HG02623 (cell line): Measurements from ENCODE around the gene MLLT1.
"Not testable (repeated sequence)": the region's sequence is repeated elsewhere in the genome, so short reads cannot be mapped to it uniquely, and the experiment has no call there.

ENCODE experiments used
- ATAC-seq: cut with Tn5 transposase; IDR thresholded peaks from one replicate; pipeline ENCODE4 v1.9.1; 2021; ENCODE audit warnings: moderate library complexity; ENCODE audit not compliant: unreplicated experiment

Gene MLLT1, protein sequence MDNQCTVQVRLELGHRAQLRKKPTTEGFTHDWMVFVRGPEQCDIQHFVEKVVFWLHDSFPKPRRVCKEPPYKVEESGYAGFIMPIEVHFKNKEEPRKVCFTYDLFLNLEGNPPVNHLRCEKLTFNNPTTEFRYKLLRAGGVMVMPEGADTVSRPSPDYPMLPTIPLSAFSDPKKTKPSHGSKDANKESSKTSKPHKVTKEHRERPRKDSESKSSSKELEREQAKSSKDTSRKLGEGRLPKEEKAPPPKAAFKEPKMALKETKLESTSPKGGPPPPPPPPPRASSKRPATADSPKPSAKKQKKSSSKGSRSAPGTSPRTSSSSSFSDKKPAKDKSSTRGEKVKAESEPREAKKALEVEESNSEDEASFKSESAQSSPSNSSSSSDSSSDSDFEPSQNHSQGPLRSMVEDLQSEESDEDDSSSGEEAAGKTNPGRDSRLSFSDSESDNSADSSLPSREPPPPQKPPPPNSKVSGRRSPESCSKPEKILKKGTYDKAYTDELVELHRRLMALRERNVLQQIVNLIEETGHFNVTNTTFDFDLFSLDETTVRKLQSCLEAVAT

DNA sequence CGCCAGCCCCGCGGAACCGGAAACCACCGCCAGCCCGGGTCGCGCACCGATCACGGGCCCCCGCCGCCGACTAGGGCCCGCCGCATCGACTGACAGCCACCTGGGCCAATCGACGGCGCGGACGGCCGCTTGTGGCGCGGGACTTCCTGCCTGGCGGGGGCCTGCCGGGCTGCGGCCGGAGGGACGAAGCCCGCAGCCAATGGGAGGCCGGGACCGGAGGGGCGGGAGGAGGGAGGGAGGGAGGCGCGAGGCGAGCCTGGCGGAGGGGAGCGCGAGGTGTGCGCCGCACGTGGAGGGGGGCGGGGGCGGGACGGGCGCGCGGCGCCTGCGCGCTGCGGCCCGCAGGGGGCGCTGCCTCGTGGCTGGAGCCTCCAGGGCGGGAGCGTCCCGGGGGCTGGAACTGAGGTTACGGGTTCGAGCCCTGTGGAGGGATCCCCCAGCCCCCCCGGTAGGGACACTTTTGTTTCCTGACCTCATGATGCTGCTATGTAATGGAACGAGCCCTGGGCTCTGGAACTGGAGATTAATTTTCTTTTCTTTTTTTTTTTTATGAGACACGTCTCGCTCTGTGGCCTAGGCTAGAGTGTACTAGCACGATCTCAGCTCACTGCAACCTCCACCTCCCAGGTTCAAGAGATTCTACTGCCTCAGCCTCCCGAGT lies at the start of gene MLLT1:
TSS of gene MLLT1 (minus strand) at position 45 of the 661 bp plus-strand sequence. CDS start 191 bp downstream, outside the sequence.
- peak; percentile 89 for ATAC-seq

DNA sequence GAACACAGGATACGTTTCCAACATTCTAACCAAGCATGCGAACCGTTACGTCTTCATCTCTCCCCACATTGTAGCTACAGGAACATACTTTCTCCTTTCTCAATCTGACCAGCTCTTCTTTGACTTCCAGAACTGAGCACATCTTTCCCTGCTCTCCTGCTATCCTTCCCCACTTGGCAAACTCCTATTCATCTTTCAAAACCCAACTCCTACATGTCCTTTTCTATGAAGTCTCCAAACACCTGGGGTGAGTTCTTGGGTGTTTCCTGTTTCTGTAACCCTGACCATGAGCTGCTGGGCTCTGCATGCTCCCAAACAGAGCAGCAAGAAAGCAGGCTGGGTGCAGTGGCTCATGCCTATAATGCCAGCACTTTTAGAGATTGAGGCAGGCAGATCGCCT lies 47.0 kb upstream of the MLLT1 start:
- no peak for ATAC-seq

- ATAC-seq, result no peak
Observed at GRCh38 chr19:6325614-6326013, 45.8 kb upstream of the MLLT1 start.

- no peak for ATAC-seq
Observed at GRCh38 chr19:6324757-6325156, 45.0 kb upstream of the MLLT1 start.

DNA sequence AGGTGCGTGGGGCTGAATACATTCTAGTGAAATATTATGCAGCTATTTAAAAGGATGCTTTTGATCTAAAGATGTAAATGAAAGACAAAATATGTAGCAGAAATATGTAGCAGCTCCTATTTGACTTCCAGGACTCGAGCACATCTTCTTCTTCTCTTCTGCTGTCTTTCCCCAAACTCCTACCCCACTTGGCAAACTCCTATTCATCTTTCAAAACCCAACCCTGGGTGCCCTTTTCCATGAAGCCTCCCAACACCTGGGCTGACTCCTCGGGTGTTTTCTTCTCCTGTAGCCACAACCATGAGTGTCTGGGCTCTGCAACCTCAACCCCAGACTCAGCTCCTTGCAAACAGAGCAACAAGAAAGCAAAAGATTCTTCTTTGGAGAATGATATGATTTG lies 42.5 kb upstream of the MLLT1 start:
- no peak for ATAC-seq

DNA sequence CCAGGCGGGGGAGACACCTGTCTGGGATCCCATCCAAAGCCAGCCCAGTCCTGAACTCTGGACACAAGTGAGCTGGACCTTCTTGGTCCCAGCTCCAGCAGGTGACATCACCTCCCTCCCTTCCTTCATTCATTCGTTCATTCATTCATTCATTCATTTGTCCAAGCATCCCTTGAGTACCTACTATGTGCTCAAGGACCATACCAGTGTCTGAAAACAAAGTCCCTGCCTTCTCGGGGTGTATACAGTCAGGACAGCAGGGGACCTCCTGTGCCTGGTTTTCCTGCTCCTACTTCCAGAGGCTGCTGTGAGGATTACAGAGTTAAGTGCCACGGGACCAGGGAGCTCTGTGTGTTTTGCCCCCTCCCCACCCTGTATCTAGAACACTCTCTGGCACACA lies 39.6 kb upstream of the MLLT1 start:
- ATAC-seq, result no peak

DNA sequence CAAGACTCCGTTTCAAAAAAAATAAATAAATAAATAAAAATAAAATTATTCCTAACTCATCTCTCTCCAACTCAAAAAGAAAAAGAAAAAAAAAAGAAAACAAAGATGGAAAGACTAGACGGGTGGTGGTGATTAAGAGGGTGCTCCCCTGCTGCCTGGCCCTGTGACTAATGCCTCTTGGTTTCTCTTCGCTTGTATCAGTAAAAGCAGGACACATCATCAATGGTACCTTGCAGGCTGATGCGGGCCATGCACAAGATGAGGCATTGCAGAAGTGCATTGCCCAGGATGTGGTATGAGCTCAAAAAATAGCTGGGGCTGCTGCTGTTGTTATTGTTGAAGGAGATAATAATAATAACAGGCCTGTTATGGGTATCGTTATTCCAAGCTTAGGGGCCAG lies 39.0 kb upstream of the MLLT1 start:
- ATAC-seq, result no peak

- ATAC-seq, result not testable (repeated sequence)
Observed at GRCh38 chr19:6315646-6316045, 35.9 kb upstream of the MLLT1 start.

- no peak for ATAC-seq
Observed at GRCh38 chr19:6313398-6313969, 33.7 kb upstream of the MLLT1 start.

GRCh38 chr19:6312018-6312417 lies 32.2 kb upstream of the MLLT1 start:
- no peak for ATAC-seq

DNA sequence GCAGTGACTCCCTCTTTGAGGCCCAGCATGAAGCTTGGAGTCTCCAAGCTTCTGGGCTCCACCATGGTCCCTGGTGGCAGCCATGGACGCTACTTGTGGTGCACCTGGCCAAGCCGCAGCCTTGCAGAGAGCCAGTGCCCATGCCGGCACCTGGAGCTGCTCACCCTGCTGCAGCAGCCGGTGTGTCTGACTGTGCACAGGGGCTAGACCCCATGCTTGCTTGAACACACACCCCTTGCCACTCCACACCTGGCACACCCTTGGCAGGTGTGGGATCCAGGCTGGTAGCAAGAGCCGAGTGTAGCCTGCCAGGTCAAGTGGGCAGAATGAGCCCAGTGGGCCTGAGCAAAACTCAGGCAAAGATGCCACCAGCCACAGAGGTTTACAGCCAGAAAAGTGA lies 18.6 kb upstream of the MLLT1 start:
- no peak for ATAC-seq

- no peak for ATAC-seq
Observed at GRCh38 chr19:6297202-6297601, 17.4 kb upstream of the MLLT1 start.

- ATAC-seq, result no peak
Observed at GRCh38 chr19:6292006-6292405, 12.2 kb upstream of the MLLT1 start.

DNA sequence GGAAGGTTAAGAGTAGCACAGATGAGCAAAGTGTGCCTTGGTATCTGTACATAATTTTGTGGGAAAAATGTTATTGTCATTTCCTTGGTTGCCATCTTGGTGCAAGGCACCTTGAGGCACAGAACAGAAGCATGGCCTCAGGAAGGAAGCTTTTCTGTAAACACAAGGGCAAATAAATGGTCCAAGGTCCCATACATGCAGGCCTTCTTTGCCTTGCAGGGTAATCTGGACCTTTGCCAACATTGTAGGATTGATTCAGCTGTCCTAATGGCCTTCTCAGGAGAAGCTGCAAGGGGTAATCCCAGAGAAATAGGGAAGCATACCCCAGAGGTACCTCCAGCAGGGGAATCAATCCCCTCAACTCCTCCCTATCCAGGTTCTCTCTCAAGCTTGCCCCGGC lies 9.0 kb upstream of the MLLT1 start:
- no peak for ATAC-seq

- ATAC-seq, result no peak
Observed at GRCh38 chr19:6287269-6287885, 7.6 kb upstream of the MLLT1 start.

DNA sequence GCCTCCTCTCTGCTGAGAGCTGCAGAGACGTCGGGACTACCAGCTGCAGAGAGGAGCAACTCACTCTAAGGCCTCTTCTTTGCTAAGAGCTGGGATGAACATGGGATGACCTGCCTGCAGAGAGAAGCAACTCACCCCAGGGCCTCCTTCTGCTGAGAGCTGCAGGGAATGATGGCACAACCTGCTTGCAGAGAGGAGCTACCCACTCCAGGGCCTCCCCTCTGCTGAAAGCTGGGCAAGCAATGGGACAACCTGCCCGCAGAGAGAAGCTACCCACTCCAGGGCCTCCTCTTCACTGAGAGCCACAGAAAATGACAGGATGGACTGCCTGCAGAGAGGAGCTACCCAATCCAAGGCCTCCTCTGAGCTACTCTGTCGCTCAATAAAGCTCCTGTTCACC lies 6.9 kb upstream of the MLLT1 start:
- no peak for ATAC-seq

- ATAC-seq, result not testable (repeated sequence)
Observed at GRCh38 chr19:6282393-6282792, 2.6 kb upstream of the MLLT1 start.

DNA sequence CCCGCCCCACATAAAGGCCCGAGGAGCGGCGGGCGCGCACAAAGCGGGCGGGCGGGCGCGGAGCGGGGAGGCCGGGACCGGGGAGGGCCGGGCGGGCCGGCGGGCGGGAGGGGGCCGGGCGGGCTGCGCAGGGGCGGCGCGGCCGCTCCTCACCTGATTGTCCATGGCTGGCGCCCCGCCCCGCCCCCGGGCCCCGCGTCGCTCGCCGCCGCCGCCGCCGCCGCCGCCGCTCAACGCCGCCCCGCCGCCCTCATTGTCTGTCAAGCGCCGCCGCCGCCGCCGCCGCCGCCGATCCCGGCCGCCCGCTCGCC lies 200 bp downstream of the MLLT1 start:
- peak; percentile 24 for ATAC-seq

GRCh38 chr19:6278740-6279619 lies 795 bp downstream of the MLLT1 start:
- no peak for ATAC-seq

DNA sequence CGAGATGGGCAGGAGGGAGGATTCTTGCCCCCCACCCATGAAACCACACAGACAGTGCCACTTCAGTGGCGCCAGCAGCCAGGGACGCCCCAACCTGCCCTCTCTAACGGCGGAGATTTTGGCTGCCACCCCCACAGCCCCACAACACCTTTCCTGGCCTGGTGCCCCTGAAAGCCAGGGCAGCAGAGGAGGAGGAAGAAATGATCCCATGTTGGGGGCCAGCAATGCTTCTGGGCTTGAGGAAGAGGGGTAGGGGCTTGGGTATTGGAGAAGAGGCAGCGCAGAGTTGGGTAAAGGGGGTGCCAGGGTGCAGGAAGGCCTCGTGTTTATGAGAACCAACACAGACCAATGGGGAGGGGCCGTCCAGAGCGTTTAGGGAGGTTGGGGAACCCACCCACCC lies 1.7 kb downstream of the MLLT1 start:
- ATAC-seq, result no peak

DNA sequence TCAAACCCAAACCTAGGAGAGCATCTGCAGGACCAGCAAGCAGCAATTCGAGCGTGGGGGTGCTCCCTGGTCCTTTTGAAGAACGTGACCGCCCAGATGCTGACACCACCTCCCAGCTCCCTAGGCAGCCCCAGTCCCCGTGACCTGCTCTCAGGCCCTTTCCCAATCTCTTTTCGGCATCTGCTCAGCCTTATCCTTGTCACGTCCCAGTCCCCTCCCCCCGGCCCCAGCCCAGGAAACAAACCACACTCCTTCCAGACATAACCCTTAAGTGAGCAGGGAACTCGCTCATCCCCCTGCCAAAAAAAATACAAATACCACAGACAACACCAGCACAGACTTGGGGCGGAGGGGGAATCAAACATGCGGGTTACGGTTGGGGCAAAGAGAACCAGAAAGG lies 3.3 kb downstream of the MLLT1 start:
- no peak for ATAC-seq
